Neuronal stem cell (in vitro differentiated cells): ENCODE measurements around the gene FGFRL1.

Experiments
- DNase-seq: peaks from one replicate; pipeline ENCODE4 v3.0.0-alpha.2; 2013; ENCODE audit warnings: low spot score
- H2AFZ ChIP-seq: one replicate; pipeline ENCODE4 v1.6.1; 2013; ENCODE audit warnings: mild to moderate bottlenecking, low read length, inconsistent platforms
- H2AK5ac ChIP-seq: 2 replicates; pipeline ENCODE4 v1.6.1; 2013; ENCODE audit warnings: low read depth, mild to moderate bottlenecking, inconsistent platforms, low read length, moderate library complexity, mixed read lengths
- H2BK120ac ChIP-seq: 2 replicates; pipeline ENCODE4 v1.6.1; 2013; ENCODE audit warnings: low read depth, mild to moderate bottlenecking, inconsistent platforms, low read length, moderate library complexity, mixed read lengths
- H2BK12ac ChIP-seq: one replicate; pipeline ENCODE4 v1.6.1; 2013; ENCODE audit warnings: low read length, inconsistent platforms
- H2BK15ac ChIP-seq: 2 replicates; pipeline ENCODE4 v1.6.1; 2013; ENCODE audit warnings: mild to moderate bottlenecking, low read length, inconsistent platforms, mixed read lengths
- H2BK5ac ChIP-seq: one replicate; pipeline ENCODE4 v1.6.1; 2013; ENCODE audit warnings: inconsistent platforms, mild to moderate bottlenecking, low read length, moderate library complexity
- H3K14ac ChIP-seq: one replicate; pipeline ENCODE4 v1.6.1; 2013; ENCODE audit warnings: low read length, inconsistent platforms
- H3K18ac ChIP-seq: 2 replicates; pipeline ENCODE4 v1.6.1; 2013; ENCODE audit warnings: low read length, inconsistent platforms
- H3K23ac ChIP-seq: 2 replicates; pipeline ENCODE4 v1.6.1; 2013; ENCODE audit warnings: low read depth, mild to moderate bottlenecking, mixed read lengths, low read length, inconsistent platforms; ENCODE audit not compliant: poor library complexity
- H3K27ac ChIP-seq: replicated peaks from 3 replicates; pipeline ENCODE4 v1.5.1; 2013; ENCODE audit warnings: low read length, inconsistent platforms
- H3K27me3 ChIP-seq, 3 experiments: 2 replicates each; pipeline ENCODE4 v1.6.1; 2013; ENCODE audit warnings: low read length in 3 of 3, mild to moderate bottlenecking in 2 of 3, inconsistent platforms in 1 of 3, low read depth in 1 of 3, mixed read lengths in 1 of 3, moderate library complexity in 1 of 3; ENCODE audit not compliant: control insufficient read depth in 3 of 3, insufficient read depth in 3 of 3
- H3K36me3 ChIP-seq, 2 donors: replicated peaks in 1 of 2; 2 replicates each; pipeline ENCODE4 v1.6.1; 2013; ENCODE audit warnings: low read length in 2 of 2; ENCODE audit not compliant: control insufficient read depth in 2 of 2, insufficient read depth in 2 of 2
- H3K4ac ChIP-seq: 2 replicates; pipeline ENCODE4 v1.6.1; 2013; ENCODE audit warnings: inconsistent platforms, mild to moderate bottlenecking, low read length, moderate library complexity
- H3K4me1 ChIP-seq, 2 donors: 1 replicate in 1 of 2; 2 replicates in 1 of 2; pipeline ENCODE4 v1.6.1; 2013; ENCODE audit warnings: low read length in 2 of 2, low read depth in 1 of 2; ENCODE audit not compliant: control insufficient read depth in 2 of 2, insufficient read depth in 1 of 2
- H3K4me2 ChIP-seq: one replicate; pipeline ENCODE4 v1.6.1; 2013; ENCODE audit warnings: mild to moderate bottlenecking, low read length, inconsistent platforms; ENCODE audit not compliant: insufficient read depth, poor library complexity, severe bottlenecking
- H3K4me3 ChIP-seq, 2 donors: 2 replicates each; pipeline ENCODE4 v1.5.1; 2013; ENCODE audit warnings: low read length in 2 of 2, mild to moderate bottlenecking in 2 of 2, inconsistent platforms in 1 of 2, moderate library complexity in 1 of 2
- H3K79me1 ChIP-seq: one replicate; pipeline ENCODE4 v1.6.1; 2013; ENCODE audit warnings: low read depth, mild to moderate bottlenecking, inconsistent platforms, low read length, moderate library complexity
- H3K9ac ChIP-seq: one replicate; pipeline ENCODE4 v1.6.1; 2013; ENCODE audit warnings: mild to moderate bottlenecking, low read depth, low read length, inconsistent platforms; ENCODE audit not compliant: poor library complexity
- H3K9me3 ChIP-seq, 2 donors: replicated peaks in 1 of 2; 2 replicates each; pipeline versions ENCODE3 to v1.6.1; 2013; ENCODE audit warnings: low read length in 2 of 2, mild to moderate bottlenecking in 2 of 2, inconsistent platforms in 1 of 2, low read depth in 1 of 2, mixed read lengths in 1 of 2, moderate library complexity in 1 of 2; ENCODE audit not compliant: control insufficient read depth in 2 of 2, insufficient read depth in 1 of 2
- H4K8ac ChIP-seq: one replicate; pipeline ENCODE4 v1.6.1; 2013; ENCODE audit warnings: low read depth, mild to moderate bottlenecking, inconsistent platforms, low read length, moderate library complexity
- H4K91ac ChIP-seq: one replicate; pipeline ENCODE4 v1.6.1; 2013; ENCODE audit warnings: low read length, low read depth, mild to moderate bottlenecking, inconsistent platforms; ENCODE audit not compliant: poor library complexity
- WGBS, 2 donors: extraction: QIAGEN DNeasy Blood & Tissue Kit; methylation state at CpG; one replicate each; pipeline ENCODE4 v1.1.7; 2013; ENCODE audit warnings: missing lambda C conversion rate in 2 of 2, mixed read lengths in 1 of 2; ENCODE audit not compliant: insufficient read length in 2 of 2, insufficient replicate concordance in 1 of 2; ENCODE audit errors: extremely low coverage in 2 of 2; 5-methylcytosine and 5-hydroxymethylcytosine counted together

Gene FGFRL1

GRCh38 chr4:1001561-1002130, 9.8 kb upstream of the FGFRL1 start:
- Histone ChIP-seq H2BK15ac (peak overlapping the region; percentile 92), H4K91ac (no peak overlapping the region), H3K27me3 (peaks cover 29 to 86% (median 82%) of the 10 kb centered on the region in 3 experiments), H3K18ac (peak overlapping the region; percentile 76), H3K27ac (no peak overlapping the region), H3K4me2 (peak overlapping the region; percentile 13), H3K23ac (peak overlapping the region; percentile 95), H2BK5ac (peak overlapping the region; percentile 24), H2AK5ac (peak overlapping the region; percentile 92), H3K36me3 (no peaks in the 10 kb centered on the region), H3K9me3 (peaks cover 6% of the 10 kb centered on the region in 2 donors), H4K8ac (no peak overlapping the region), H3K4ac (peak overlapping the region; percentile 37), H3K14ac (peak overlapping the region; percentile 82), H2AFZ (no peak overlapping the region), H3K79me1 (peaks cover 1% of the 10 kb centered on the region), H3K9ac (no peak overlapping the region), H2BK12ac (no peak overlapping the region), H3K4me3 (peak overlapping the region in 1 of 2 donors; percentile 43), H2BK120ac (no peak overlapping the region), H3K4me1 (peaks cover 8 to 9% of the 10 kb centered on the region in 2 donors)
- DNase-seq, result no peak
- no CpG with 5 or more reads among the region's 48 CpGs for WGBS, 2 donors

GRCh38 chr4:1002131-1002630, 9.2 kb upstream of the FGFRL1 start:
- Histone ChIP-seq H3K9me3 (peaks cover 6% of the 10 kb centered on the region in 2 donors), H3K79me1 (no peaks in the 10 kb centered on the region), H3K4me2 (peak overlapping the region; percentile 45), H3K36me3 (no peaks in the 10 kb centered on the region), H3K4ac (no peak overlapping the region), H2BK120ac (no peak overlapping the region), H3K4me3 (peak overlapping the region in 1 of 2 donors; percentile 49), H3K27ac (no peak overlapping the region), H2BK12ac (no peak overlapping the region), H2AFZ (no peak overlapping the region), H4K8ac (peak overlapping the region; percentile 92), H2BK15ac (peak overlapping the region; percentile 92), H3K14ac (peak overlapping the region; percentile 82), H4K91ac (no peak overlapping the region), H3K23ac (peak overlapping the region; percentile 95), H3K27me3 (peaks cover 28 to 86% (median 82%) of the 10 kb centered on the region in 3 experiments), H3K18ac (peak overlapping the region; percentile 90), H3K9ac (no peak overlapping the region), H2AK5ac (peak overlapping the region; percentile 70), H2BK5ac (peak overlapping the region; percentile 39), H3K4me1 (peaks cover 7 to 9% of the 10 kb centered on the region in 2 donors)
- no peak for DNase-seq
- no CpG with 5 or more reads among the region's 54 CpGs for WGBS, 2 donors

DNA sequence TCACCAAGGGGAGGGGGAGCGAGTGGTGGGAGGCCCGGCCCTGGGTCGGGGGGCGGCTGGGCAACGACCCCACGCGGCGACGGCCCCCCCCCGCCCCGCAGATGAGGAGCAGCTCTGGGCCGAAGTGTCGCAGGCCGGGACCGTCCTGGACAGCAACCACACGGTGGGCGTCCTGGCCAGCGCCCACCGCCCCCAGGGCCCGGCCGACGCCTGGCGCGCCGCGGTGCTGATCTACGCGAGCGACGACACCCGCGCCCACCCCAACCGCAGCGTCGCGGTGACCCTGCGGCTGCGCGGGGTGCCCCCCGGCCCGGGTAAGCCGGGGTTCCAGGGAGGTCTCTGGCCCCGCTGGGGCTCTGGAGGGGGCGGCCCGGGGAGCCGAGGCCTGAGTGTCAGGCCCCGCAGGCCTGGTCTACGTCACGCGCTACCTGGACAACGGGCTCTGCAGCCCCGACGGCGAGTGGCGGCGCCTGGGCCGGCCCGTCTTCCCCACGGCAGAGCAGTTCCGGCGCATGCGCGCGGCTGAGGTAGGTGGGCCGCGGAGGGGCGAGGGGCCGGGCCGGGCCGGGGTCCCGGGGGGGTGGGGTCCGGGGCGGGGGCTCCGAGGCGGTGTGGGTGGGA, 8.7 kb upstream of the FGFRL1 start:
- Histone ChIP-seq H3K36me3 (no peaks in the 10 kb centered on the region), H3K27ac (no peak overlapping the region), H3K18ac (peak overlapping the region; percentile 90), H3K9ac (no peak overlapping the region), H3K4me2 (peak overlapping the region; percentile 45), H3K9me3 (peaks cover 6% of the 10 kb centered on the region in 2 donors), H3K4me1 (peaks cover 7 to 9% of the 10 kb centered on the region in 2 donors), H4K91ac (peak overlapping the region; percentile 53), H3K4ac (no peak overlapping the region), H3K79me1 (no peaks in the 10 kb centered on the region), H2BK12ac (no peak overlapping the region), H3K27me3 (peaks cover 28 to 88% (median 78%) of the 10 kb centered on the region in 3 experiments), H2BK5ac (peak overlapping the region; percentile 39), H2BK120ac (no peak overlapping the region), H2AFZ (no peak overlapping the region), H3K4me3 (peak overlapping the region in 1 of 2 donors; percentile 69), H2BK15ac (no peak overlapping the region), H3K14ac (peak overlapping the region; percentile 21), H2AK5ac (peak overlapping the region; percentile 70), H4K8ac (no peak overlapping the region), H3K23ac (peak overlapping the region; percentile 80)
- no CpG with 5 or more reads among the region's 75 CpGs for WGBS, 2 donors
- no peak for DNase-seq
